Lung microvascular endothelial cell (primary cell): ENCODE data around the gene IFRD1. TPM values are rescaled to one million over a fixed set of nuclear protein-coding genes. Genes with fewer than 3 reads are reported as not detected.

Experiments used
- DNase-seq, 2 donors: peaks; one replicate each; pipeline versions ENCODE4 v3.0.0 to v3.0.0-alpha.2; 2010; ENCODE audit warnings: low read depth in 2 of 2
- total RNA-seq: library from RNA; depleted of rRNA; stranded (reverse); fragments of >200 nt; gene quantifications from 2 replicates; pipeline ENCODE4 v1.2.1, GENCODE V29; 2014

IFRD1 gene
- total RNA-seq: 18.7 and 38.9 TPM in 2 replicates

- DNase-seq: peak; percentile 99
Measured at GRCh38 chr7:112449902-112450806, at the start of gene IFRD1. Gene IFRD1, plus strand, starts transcription at chr7:112450460. Its CDS starts 229 bp downstream, at chr7:112450689.

- DNase-seq: no peak
Measured at GRCh38 chr7:112404321-112404720, 45.9 kb upstream of the IFRD1 start.

GRCh38 chr7:112405286-112405685 is 45.0 kb upstream of the IFRD1 start:
- no peak for DNase-seq

GRCh38 chr7:112407261-112407660 is 43.0 kb upstream of the IFRD1 start:
- DNase-seq: no peak

GRCh38 chr7:112410092-112410491 is 40.2 kb upstream of the IFRD1 start:
- DNase-seq: no peak

GRCh38 chr7:112411186-112411795 is 39.0 kb upstream of the IFRD1 start:
- peak; percentile 75 to 78 for DNase-seq

- DNase-seq: peak; percentile 50 to 63
Measured at GRCh38 chr7:112414855-112415490, 35.3 kb upstream of the IFRD1 start.

- DNase-seq: peak; percentile 25 to 83
Measured at GRCh38 chr7:112416127-112416526, 34.1 kb upstream of the IFRD1 start.

GRCh38 chr7:112419543-112420130 is 30.6 kb upstream of the IFRD1 start:
- DNase-seq: no peak

GRCh38 chr7:112420236-112420861 is 29.9 kb upstream of the IFRD1 start:
- peak in 1 of 2 donors; percentile 48 for DNase-seq

- DNase-seq: no peak
Measured at GRCh38 chr7:112421666-112422486, 28.4 kb upstream of the IFRD1 start.

GRCh38 chr7:112422842-112423496 is 27.3 kb upstream of the IFRD1 start:
- peak; percentile 77 to 93 for DNase-seq

GRCh38 chr7:112423987-112424386 is 26.3 kb upstream of the IFRD1 start:
- DNase-seq: no peak

- DNase-seq: no peak
Measured at GRCh38 chr7:112427984-112428383, 22.3 kb upstream of the IFRD1 start.

GRCh38 chr7:112428715-112429114 is 21.5 kb upstream of the IFRD1 start:
- no peak for DNase-seq

- no peak for DNase-seq
Measured at GRCh38 chr7:112430649-112431048, 19.6 kb upstream of the IFRD1 start.

GRCh38 chr7:112431803-112432202 is 18.5 kb upstream of the IFRD1 start:
- DNase-seq: no peak

- no peak for DNase-seq
Measured at GRCh38 chr7:112433289-112433688, 17.0 kb upstream of the IFRD1 start.

GRCh38 chr7:112437072-112437471 is 13.2 kb upstream of the IFRD1 start:
- DNase-seq: no peak

- no peak for DNase-seq
Measured at GRCh38 chr7:112439476-112439875, 10.8 kb upstream of the IFRD1 start.
